Right cardiac atrium (tissue), 5 donors: ENCODE results near the gene CFHR4. TPM values are rescaled to one million over a fixed set of nuclear protein-coding genes. Genes with fewer than 3 reads are reported as not detected.
"Not testable (repeated sequence)": the region's sequence is repeated elsewhere in the genome, so short reads cannot be mapped to it uniquely, and the experiment has no call there.

Experiments used
- ATAC-seq, 2 donors: fragments of 200-7000 bp; cut with Tn5 transposase; one replicate each; pipeline versions ENCODE4 v1.8.0 to v1.9.1; 2020; ENCODE audit warnings: moderate library complexity in 2 of 2, mild to moderate bottlenecking in 1 of 2
- DNase-seq, 3 donors: peaks; one replicate each; pipeline ENCODE4 v3.0.0-alpha.2; 2020
- H3K27ac ChIP-seq: one replicate; pipeline ENCODE4 v1.5.1; 2013; ENCODE audit warnings: mild to moderate bottlenecking, low read length, control low read depth, moderate library complexity
- H3K27me3 ChIP-seq: one replicate; pipeline ENCODE4 v1.6.1; 2013; ENCODE audit not compliant: control insufficient read depth, insufficient read depth
- H3K4me1 ChIP-seq: one replicate; pipeline ENCODE4 v1.6.1; 2013; ENCODE audit warnings: low read length; ENCODE audit not compliant: control insufficient read depth, insufficient read depth
- H3K4me3 ChIP-seq: one replicate; pipeline ENCODE4 v1.5.1; 2013; ENCODE audit warnings: low read length, control low read depth
- H3K9me3 ChIP-seq: one replicate; pipeline ENCODE4 v1.6.1; 2013; ENCODE audit warnings: low read length; ENCODE audit not compliant: control insufficient read depth
- WGBS: extraction: QIAGEN DNeasy Blood & Tissue Kit; methylation state at CpG from one replicate; pipeline ENCODE4 v1.1.7; 2013; 5-methylcytosine and 5-hydroxymethylcytosine counted together
- intact Hi-C, 4 donors: fragments of 100-400 bp; cut with DNase I; formaldehyde crosslinking; loops; one replicate each; pipeline versions ENCODE4 v1.11.0 to v1.14.0; 2022 to 2023
- long read RNA-seq, 4 donors: library from polyadenylated mRNA; unstranded; transcript quantifications; one replicate each; pipeline ENCODE4 v2.0.0, GENCODE V29; 2020 to 2021
- polyA plus RNA-seq: library from polyadenylated mRNA; stranded (reverse); fragments of 200-250 nt; gene quantifications from one replicate; pipeline ENCODE4 v1.2.3, GENCODE V29; 2013
- total RNA-seq, 4 donors: library from RNA; stranded (reverse); fragmentation: NEBNext Ultra II Directional; extraction: Animal tissue kit (Norgen Biotek cat#: 25700); gene quantifications; one replicate each; pipeline ENCODE4 v1.2.1, GENCODE V29; 2021
- donor health status: healthy with polysubstance abuse.
- donor health status: DM: no; HTN: yes; CAD: no.
- donor health status: DM: no; HTN: no; CAD: no.
- donor health status: DM: no; HTN: yes; CAD: no; lungs with severe emphysema.
- donor health status: DM: yes; HTN: yes; CAD: no.

CFHR4 gene
- total RNA-seq, result not detected
- polyA plus RNA-seq, result not detected
- long read RNA-seq, donor 1, result 0 reads
- long read RNA-seq, donor 2, result 0 reads
- long read RNA-seq, donor 3, result 0 reads
- long read RNA-seq, donor 4, result 0 reads

- intact Hi-C loops, result no loop called here
- no peak for ATAC-seq
- no peaks in the 10 kb centered on the region for H3K27me3 ChIP-seq
Observed at GRCh38 chr1:196887515-196888239, at the start of gene CFHR4. Gene CFHR4 (plus strand): TSS chr1:196888052. CDS start chr1:196888151, 99 bp downstream.

GRCh38 chr1:196849613-196850492 lies 38.0 kb upstream of the CFHR4 start:
- DNase-seq, H3K27ac ChIP-seq, H3K27me3 ChIP-seq, H3K9me3 ChIP-seq, H3K4me3 ChIP-seq, ATAC-seq, intact Hi-C loops, H3K4me1 ChIP-seq: not testable (repeated sequence)
- 66% methylated on average over 2 of the region's 4 CpGs for WGBS

More at GRCh38 chr1:196887515-196888239, at the start of gene CFHR4:
- Histone ChIP-seq H3K27ac (no peak within 1 kb of the TSS), H3K4me3 (no peak within 1 kb of the TSS), H3K4me1 (no peaks in the 10 kb centered on the region), H3K9me3 (no peaks in the 10 kb centered on the region)
- no peak for DNase-seq

GRCh38 chr1:196856053-196856452 lies 31.8 kb upstream of the CFHR4 start:
- Histone ChIP-seq H3K9me3 (no peaks in the 10 kb centered on the region), H3K4me3 (no peak overlapping the region), H3K27ac (no peak overlapping the region), H3K4me1 (no peaks in the 10 kb centered on the region), H3K27me3 (no peaks in the 10 kb centered on the region)
- 86% methylated on average over 6 of the region's 6 CpGs for WGBS
- DNase-seq (no peak), ATAC-seq (no peak)
- intact Hi-C loops, result no loop called here

- Histone ChIP-seq H3K9me3 (no peaks in the 10 kb centered on the region), H3K4me3 (no peak overlapping the region), H3K27me3 (no peaks in the 10 kb centered on the region), H3K4me1 (no peaks in the 10 kb centered on the region), H3K27ac (no peak overlapping the region)
- WGBS, result 65% methylated on average over 2 of the region's 2 CpGs
- intact Hi-C loops, result no loop called here
- no peak for ATAC-seq
- DNase-seq, result no peak
Observed at GRCh38 chr1:196857188-196857587, 30.7 kb upstream of the CFHR4 start.

GRCh38 chr1:196858811-196859210 lies 29.0 kb upstream of the CFHR4 start:
- 71% methylated on average over 3 of the region's 3 CpGs for WGBS
- intact Hi-C loops, result no loop called here

GRCh38 chr1:196860323-196860884 lies 27.4 kb upstream of the CFHR4 start:
- Histone ChIP-seq H3K27ac (no peak overlapping the region), H3K27me3 (no peaks in the 10 kb centered on the region), H3K4me3 (no peak overlapping the region), H3K4me1 (no peaks in the 10 kb centered on the region), H3K9me3 (no peaks in the 10 kb centered on the region)
- ATAC-seq, result no peak
- intact Hi-C loops, result no loop called here
- DNase-seq, result no peak
- WGBS, result 83% methylated on average over 1 of the region's 1 CpG

More at GRCh38 chr1:196858811-196859210, 29.0 kb upstream of the CFHR4 start:
- no peak overlapping the region for H3K27ac ChIP-seq
- H3K27me3 ChIP-seq, result no peaks in the 10 kb centered on the region
- H3K4me1 ChIP-seq, result no peaks in the 10 kb centered on the region
- ATAC-seq, result no peak
- H3K4me3 ChIP-seq, result no peak overlapping the region
- H3K9me3 ChIP-seq, result no peaks in the 10 kb centered on the region
- DNase-seq, result no peak

- H3K4me1 ChIP-seq, result no peaks in the 10 kb centered on the region
- no peaks in the 10 kb centered on the region for H3K27me3 ChIP-seq
- intact Hi-C loops, result no loop called here
- DNase-seq (no peak), ATAC-seq (no peak)
- H3K9me3 ChIP-seq, result no peaks in the 10 kb centered on the region
- WGBS, result 42% methylated on average over 2 of the region's 2 CpGs
- no peak overlapping the region for H3K4me3 ChIP-seq
- H3K27ac ChIP-seq, result no peak overlapping the region
Observed at GRCh38 chr1:196861429-196861828, 26.4 kb upstream of the CFHR4 start.

GRCh38 chr1:196866974-196867373 lies 20.9 kb upstream of the CFHR4 start:
- Histone ChIP-seq H3K9me3 (peaks cover 1% of the 10 kb centered on the region), H3K4me3 (no peak overlapping the region), H3K4me1 (no peaks in the 10 kb centered on the region), H3K27me3 (no peaks in the 10 kb centered on the region), H3K27ac (no peak overlapping the region)
- no peak for ATAC-seq
- intact Hi-C loops, result no loop called here
- WGBS, result 86% methylated on average over 1 of the region's 1 CpG
- DNase-seq, result peak in 1 of 3 donors; percentile 33

GRCh38 chr1:196873385-196873784 lies 14.5 kb upstream of the CFHR4 start:
- no peak overlapping the region for H3K27ac ChIP-seq
- DNase-seq (no peak), ATAC-seq (no peak)
- intact Hi-C loops, result no loop called here
- no peaks in the 10 kb centered on the region for H3K4me1 ChIP-seq
- no peaks in the 10 kb centered on the region for H3K9me3 ChIP-seq
- H3K4me3 ChIP-seq, result no peak overlapping the region
- H3K27me3 ChIP-seq, result no peaks in the 10 kb centered on the region
- WGBS, result 89% methylated on average over 4 of the region's 4 CpGs

- Histone ChIP-seq H3K27me3 (no peaks in the 10 kb centered on the region), H3K9me3 (no peaks in the 10 kb centered on the region), H3K4me1 (no peaks in the 10 kb centered on the region), H3K27ac (no peak overlapping the region), H3K4me3 (no peak overlapping the region)
- 90% methylated on average over 3 of the region's 3 CpGs for WGBS
- intact Hi-C loops, result no loop called here
- no peak for DNase-seq
- no peak for ATAC-seq
Observed at GRCh38 chr1:196875935-196876334, 11.9 kb upstream of the CFHR4 start.

GRCh38 chr1:196877964-196878363 lies 9.9 kb upstream of the CFHR4 start:
- no peak overlapping the region for H3K4me3 ChIP-seq
- peak in 1 of 2 donors; percentile 19 for ATAC-seq
- no peak overlapping the region for H3K27ac ChIP-seq
- no peaks in the 10 kb centered on the region for H3K4me1 ChIP-seq
- no peaks in the 10 kb centered on the region for H3K9me3 ChIP-seq
- DNase-seq, result peak in 1 of 3 donors; percentile 40
- 6% methylated on average over 29 of the region's 29 CpGs for WGBS
- no peaks in the 10 kb centered on the region for H3K27me3 ChIP-seq
- intact Hi-C loops, result no loop called here
